HG03159 (cell line): ENCODE measurements around the gene NOS1AP.

Experiments
- ATAC-seq: cut with Tn5 transposase; IDR thresholded peaks from one replicate; pipeline ENCODE4 v1.9.1; 2021; ENCODE audit warnings: mild to moderate bottlenecking, moderate library complexity; ENCODE audit not compliant: unreplicated experiment

The NOS1AP gene

DNA sequence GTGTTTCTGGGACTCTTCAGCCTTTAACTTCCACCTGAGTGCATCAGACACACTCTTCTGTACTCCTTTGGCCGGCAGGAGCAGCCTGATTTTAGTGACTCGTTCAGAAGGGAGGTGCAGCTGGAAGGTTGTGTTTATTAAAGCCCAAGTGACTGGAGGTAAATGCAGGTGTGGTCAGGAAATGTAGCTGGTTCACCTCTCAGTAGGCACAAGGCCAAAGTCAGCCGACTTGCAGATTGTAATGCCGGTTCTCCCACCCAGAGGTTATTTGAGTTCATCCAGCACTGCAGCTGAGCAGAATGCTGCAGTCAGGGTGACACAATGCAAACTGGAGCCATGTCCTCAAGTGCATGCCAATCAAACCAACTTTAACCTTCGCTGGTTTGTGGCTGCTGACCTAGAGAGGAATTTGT lies 215.7 kb downstream of the NOS1AP start:
- ATAC-seq: no peak

DNA sequence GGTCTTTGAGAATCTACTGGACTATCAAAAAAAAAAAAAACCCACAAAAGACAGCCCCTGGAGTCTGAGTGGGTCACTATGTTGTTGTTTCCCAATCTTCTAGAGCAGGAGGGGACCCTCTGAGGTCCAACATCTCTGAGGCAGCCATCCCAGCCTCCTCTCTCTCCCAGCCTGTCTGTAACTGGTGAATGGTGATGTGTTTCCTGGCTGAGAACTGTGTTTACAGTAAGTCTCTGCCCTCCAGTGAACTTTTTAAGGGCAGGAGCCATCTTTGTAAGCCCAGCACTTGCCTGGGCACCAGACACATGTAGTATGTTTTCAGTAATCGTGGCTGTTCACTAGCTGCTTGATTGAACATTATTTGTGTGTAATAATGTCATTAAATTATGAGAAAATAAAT lies 221.5 kb downstream of the NOS1AP start:
- ATAC-seq: no peak

DNA sequence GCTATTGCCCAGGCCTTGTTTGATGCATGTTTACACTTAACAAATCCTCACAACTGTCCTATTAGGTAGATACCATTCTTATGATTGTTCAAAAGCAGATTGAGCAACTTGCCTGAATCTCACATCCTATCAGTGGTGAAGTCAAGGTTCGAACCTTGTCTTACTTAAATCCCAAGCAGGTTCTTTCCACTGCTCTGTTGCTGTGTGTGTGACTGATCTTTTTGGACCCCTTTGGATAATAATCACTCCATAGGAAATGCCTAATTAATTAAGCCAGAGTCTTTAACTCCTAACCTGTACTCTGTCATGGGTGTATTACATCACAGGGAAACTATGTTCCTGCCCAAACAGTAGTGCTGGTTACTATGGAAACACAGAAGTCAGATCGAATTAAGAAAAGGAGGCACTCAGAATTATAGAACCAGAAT lies 222.9 kb downstream of the NOS1AP start:
- no peak for ATAC-seq

DNA sequence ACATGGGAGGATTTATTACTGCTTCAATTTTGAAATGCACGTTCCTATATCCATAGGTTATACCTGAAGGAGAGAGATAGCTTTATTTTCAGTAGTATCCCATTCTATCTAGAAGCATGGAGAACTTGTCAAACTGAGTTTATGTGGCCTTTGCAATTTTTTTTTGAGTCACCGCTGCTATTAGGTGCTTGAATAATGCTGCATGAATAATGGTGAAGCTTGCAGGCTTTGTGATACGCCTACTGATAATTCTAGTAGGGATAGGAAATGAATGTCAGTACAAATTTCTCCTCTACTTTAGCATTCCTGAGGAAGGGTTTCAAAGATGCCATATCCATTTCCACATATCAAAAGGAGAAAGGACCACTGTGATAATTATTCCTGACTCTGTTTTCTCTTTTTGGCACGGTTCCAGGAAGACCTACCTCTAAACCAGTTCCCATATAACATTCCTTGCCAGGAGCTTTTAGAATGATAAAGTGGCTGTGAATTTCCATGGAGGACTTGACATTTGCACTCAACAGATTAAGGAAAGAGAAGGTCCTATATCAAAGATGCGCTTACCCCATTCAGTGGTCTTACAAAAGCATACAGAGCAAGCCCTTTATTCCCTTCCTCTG lies 223.7 kb downstream of the NOS1AP start:
- ATAC-seq: no peak

DNA sequence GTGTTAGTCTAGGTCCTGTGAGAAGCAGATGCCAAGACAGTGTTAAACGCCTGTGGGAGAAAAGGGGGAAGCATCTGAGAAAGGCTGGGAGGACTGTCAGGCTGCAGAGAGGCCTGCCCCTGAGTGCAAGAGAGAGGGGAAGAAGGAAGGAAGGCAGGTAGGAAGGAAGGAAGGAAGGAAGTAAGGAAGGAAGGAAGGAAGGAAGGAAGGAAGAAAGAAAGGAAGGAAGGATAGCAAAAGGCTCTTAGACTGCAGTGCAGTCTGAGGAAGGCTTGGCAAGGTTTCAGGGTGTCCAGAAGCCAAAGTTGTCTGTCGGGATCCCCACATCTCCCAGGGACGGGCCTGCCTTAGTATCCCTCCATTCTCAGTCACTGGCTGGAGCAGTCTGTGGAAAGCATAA lies 224.5 kb downstream of the NOS1AP start:
- ATAC-seq: no peak

GRCh38 chr1:162297208-162297607 lies 227.7 kb downstream of the NOS1AP start:
- ATAC-seq: no peak

DNA sequence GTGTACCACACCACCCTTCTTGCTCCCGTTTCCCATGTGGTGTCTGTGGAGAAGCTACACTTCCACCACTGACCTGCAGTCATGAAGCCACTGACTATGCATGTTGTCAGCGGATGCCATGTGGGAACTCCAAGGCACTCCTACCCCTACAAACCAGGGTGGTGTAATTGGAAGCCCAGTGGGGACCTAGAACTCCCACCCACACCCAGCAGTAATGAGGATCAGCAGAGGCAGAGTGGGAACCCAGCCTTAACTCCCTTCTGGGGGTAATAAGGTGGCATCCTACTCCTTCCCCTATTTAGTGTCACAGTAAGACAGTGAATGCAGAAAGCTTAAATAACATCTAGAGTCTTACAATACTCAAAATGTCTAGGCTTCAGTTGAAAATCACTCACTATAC lies 228.8 kb downstream of the NOS1AP start:
- no peak for ATAC-seq

DNA sequence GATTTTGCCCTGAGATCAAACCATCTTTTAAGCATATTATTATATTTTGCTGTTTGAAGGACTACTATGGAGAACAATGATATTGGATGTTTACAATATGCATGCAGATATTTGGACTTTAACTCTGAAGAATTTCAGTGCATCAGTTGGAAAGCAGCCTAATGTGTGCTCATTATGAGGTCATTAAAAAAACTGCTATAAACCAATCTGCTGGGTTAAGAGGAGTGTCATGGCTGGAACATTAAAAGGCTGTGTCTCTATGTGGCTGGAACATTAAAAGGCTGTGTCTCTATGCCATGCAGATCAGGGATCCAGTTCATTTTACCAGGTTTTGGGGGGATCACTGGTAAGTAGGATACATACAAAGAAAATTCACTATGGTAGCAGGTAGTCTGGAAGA lies 229.5 kb downstream of the NOS1AP start:
- ATAC-seq: no peak

- ATAC-seq: no peak
Observed at GRCh38 chr1:162300057-162300917, 230.8 kb downstream of the NOS1AP start.

DNA sequence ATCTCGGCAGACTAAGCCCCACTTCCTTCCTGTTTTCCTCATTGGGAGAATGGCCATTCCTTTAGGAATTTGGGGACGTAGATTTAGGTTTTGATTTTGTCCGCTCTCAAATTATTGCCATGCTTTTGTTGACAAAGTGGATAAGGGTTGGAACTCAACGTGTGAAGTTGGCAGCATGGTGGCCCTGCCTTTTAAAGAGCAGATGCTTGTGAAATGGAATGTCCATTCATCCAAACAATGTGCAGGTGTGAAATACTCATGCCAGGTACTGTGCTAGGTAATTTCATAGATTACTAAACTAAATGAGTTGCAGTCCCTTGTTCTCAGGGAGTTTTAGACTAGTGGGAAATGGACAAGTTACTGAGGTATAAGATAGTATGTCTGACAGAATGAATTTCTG lies 232.2 kb downstream of the NOS1AP start:
- no peak for ATAC-seq

- ATAC-seq: no peak
Observed at GRCh38 chr1:162302306-162303003, 233.0 kb downstream of the NOS1AP start.

DNA sequence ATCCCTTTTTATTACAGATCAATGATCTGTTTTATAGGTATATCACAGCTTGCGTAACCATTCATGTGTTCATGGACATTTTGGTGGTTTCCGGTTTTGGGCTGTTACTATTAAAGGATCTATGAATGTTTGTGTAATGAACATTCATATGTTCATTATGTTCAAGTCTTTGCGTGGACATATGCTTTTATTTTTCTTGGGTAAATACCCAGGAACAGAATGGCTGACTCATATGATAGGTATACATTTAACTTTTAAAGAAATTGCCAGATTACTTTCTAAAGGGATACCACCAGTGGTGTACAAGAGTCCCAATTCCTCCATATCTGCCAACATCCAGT lies 233.5 kb downstream of the NOS1AP start:
- no peak for ATAC-seq

DNA sequence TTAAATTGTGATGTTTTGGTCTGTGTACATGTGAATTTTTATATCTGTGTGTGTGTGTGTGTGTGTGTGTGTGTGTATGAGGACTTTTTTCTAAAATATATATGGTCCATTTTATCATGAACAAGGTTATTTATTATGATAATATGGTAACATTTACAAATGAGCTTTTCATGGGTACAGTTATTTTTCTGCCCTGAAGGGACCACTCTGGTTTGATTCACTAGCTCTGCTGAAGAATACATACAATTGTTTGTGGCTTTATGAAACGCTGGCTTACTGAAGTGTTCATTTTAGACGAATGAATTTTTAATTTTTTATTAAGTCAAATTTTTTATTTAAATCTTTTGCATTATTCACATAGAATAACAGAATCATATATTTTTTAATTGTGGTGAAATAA lies 235.2 kb downstream of the NOS1AP start:
- ATAC-seq: no peak

GRCh38 chr1:162305969-162306368 lies 236.5 kb downstream of the NOS1AP start:
- ATAC-seq: peak; percentile 72

GRCh38 chr1:162310337-162310736 lies 240.8 kb downstream of the NOS1AP start:
- ATAC-seq: no peak

DNA sequence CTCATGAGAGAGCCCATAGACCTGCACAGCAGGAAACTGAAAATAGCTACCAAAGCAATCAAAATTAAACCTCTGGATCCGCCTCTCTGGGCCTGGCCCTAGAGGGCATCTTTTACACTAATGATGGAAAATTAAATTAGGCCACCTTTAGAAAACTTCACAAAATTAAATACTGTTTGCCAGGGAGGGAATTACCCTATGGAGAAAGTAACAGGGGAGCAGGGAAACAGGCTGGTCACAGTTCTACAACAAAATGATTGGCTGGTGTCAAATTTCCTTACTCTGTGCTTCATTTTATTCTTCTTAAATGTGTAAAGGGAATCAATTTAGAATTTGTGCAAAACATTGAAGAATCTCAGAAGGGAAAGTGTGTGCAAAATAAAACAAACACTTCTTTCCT lies 244.7 kb downstream of the NOS1AP start:
- ATAC-seq: no peak

- no peak for ATAC-seq
Observed at GRCh38 chr1:162315673-162316072, 246.2 kb downstream of the NOS1AP start.

DNA sequence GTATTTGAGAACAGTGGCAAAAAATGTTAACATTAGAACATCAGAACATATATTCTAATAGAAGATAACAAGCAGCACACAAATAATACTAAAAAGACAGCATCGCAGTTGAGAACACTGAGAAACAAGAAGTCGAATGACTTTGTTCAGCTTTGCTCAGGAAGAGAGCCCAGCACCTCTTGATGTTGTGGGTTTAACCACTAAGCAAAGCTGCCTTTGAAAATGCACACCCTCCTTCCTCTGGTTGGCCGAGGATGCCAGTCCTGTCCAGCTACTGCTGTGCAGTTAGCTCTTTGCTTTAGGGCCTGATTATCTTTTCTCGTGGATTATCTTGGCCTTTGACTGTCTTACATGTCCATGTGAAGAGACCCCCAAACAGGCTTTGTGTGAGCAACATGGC lies 246.7 kb downstream of the NOS1AP start:
- ATAC-seq: no peak

GRCh38 chr1:162317621-162318020 lies 248.1 kb downstream of the NOS1AP start:
- no peak for ATAC-seq

DNA sequence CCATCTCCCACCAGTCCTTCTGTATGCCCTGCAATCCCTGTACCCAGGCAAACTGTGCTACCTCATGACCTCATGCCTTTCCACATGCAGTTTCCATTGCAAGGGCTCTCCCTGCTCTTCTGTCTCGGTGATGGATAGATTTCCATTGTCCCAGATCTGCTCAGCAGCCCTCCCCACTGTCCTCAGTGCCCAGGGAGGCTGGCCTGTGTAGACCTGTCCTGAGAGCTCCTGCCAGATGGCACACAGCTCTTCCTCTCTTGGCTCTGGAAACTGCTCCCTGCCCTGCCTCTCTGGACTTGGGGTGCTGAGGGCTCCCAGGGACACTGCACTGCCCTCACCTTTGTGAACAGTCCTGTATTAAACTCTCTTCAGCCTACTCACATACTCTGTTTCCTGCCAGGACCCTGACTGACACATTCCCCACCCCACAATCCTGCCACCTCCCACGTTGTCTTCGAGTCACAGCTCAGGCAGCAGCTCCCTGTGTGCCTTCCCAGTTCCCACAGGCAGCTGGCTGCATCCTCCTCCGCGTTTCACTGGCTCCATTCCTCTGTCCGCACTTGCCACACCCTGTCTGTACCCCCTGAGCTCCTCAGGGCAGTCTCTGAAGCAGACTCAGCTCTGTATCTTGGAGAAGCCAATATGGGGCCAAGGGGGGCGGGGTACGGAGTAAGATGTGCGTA lies 250.1 kb downstream of the NOS1AP start:
- ATAC-seq: no peak

DNA sequence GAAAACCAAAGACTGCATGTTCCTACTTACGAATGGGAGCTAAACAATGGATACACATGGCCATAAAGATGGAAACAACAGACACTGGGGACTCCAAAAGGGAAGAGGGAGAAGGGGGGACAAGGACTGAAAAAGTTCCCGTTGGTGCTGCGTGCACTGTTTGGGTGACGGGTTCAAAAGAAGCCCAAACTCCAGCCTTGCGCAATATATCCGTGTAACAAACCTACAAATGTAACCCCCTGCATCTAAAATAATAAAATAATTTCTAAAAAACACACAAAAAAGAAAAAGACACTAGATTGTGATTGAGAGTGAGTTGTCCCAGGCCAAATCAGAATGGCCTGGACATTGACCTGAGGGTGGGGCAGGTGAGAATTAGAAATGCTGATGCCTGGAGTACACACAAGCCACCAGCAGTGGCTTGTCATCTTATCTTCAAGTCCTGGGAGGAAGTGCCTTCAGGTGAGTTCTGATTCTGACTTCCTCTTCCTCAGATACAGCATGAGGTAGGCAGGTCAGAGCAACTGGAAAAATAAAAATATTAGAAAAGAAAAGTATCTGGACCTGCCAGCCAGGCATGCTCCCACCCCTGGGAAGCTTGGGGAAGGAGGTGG lies 252.4 kb downstream of the NOS1AP start:
- ATAC-seq: no peak
